K562 (cell line): ENCODE measurements around the gene SOX18. TPM values are rescaled to one million over a fixed set of nuclear protein-coding genes. Genes with fewer than 3 reads are reported as not detected.

Source experiments
- BCOR ChIP-seq: fragments of 450-650 bp; IDR thresholded peaks from 2 replicates; pipeline ENCODE4 v1.6.1; 2016
- BRF1 ChIP-seq: IDR thresholded peaks from 3 replicates; pipeline ENCODE4 v1.6.1; 2011; ENCODE audit warnings: borderline replicate concordance, mild to moderate bottlenecking; ENCODE audit not compliant: insufficient read length; ENCODE audit errors: extremely low read depth
- CBX3 ChIP-seq, 2 experiments: IDR thresholded peaks; 1 replicate in 1 of 2; 2 replicates in 1 of 2; pipeline ENCODE4 v1.6.1; 2012; ENCODE audit warnings: inconsistent platforms in 2 of 2, low read length in 2 of 2, borderline replicate concordance in 1 of 2, control low read depth in 1 of 2
- CCAR2 ChIP-seq: fragments of 200-400 bp; formaldehyde crosslinking; IDR thresholded peaks from 2 replicates; pipeline ENCODE4 v1.6.1; 2017; ENCODE audit warnings: mild to moderate bottlenecking, low read depth, low read length
- CCNT2 ChIP-seq: IDR thresholded peaks from 2 replicates; pipeline ENCODE4 v1.6.1; 2011; ENCODE audit warnings: borderline replicate concordance, low read depth, mild to moderate bottlenecking, moderate library complexity, mixed read lengths, low read length; ENCODE audit not compliant: insufficient read length; ENCODE audit errors: extremely low read depth
- E2F1 ChIP-seq: sonication (generic); formaldehyde crosslinking; IDR thresholded peaks from 2 replicates; pipeline ENCODE4 v1.8.1; 2023; ENCODE audit warnings: mild to moderate bottlenecking, missing genetic modification reagents, moderate library complexity
- GABPA ChIP-seq: fragments of 200-800 bp; sonication (Bioruptor generic); conservative IDR thresholded peaks from 2 replicates; pipeline ENCODE4 v1.6.1; 2016; ENCODE audit warnings: low read depth, missing genetic modification characterization, missing compliant biosample characterization
- GATA2 ChIP-seq: sonication (generic); formaldehyde crosslinking; IDR thresholded peaks from 2 replicates; pipeline ENCODE4 v1.4.0; 2020; ENCODE audit warnings: mild to moderate bottlenecking, missing genetic modification reagents
- RNF2 ChIP-seq: sonication (generic); IDR thresholded peaks from 2 replicates; pipeline ENCODE4 v1.6.1; 2016
- THRB ChIP-seq: fragments of 450-650 bp; formaldehyde crosslinking; conservative IDR thresholded peaks from 2 replicates; pipeline ENCODE4 v1.4.0; 2022; ENCODE audit warnings: mild to moderate bottlenecking, missing genetic modification characterization
- ZNF232 ChIP-seq: sonication (generic); formaldehyde crosslinking; IDR thresholded peaks from 2 replicates; pipeline ENCODE4 v1.8.0; 2022; ENCODE audit warnings: mild to moderate bottlenecking, missing genetic modification reagents
- polyA plus RNA-seq, 8 experiments: library from polyadenylated mRNA; depleted of rRNA in 4 of 8; stranded (reverse) in 5 of 8; unstranded in 3 of 8; fragments of >200 nt; fragmentation: Nextera tagmentation in 2 of 8; fragmentation: Illumina TruSeq in 1 of 8; extraction: Ambion mirVana in 2 of 8; extraction: Trizol in 1 of 8; gene quantifications; 2 replicates each; pipeline versions ENCODE4 v1.2.1 to v1.2.3, GENCODE V29; 2011 to 2014; ENCODE audit warnings: inconsistent platforms in 1 of 8, missing spikeins in 1 of 8
- total RNA-seq, 7 experiments: library from RNA; depleted of rRNA in 6 of 7; stranded (reverse); fragments of >200 nt in 6 of 7; fragmentation: Illumina TruSeq in 2 of 7; extraction: Trizol in 2 of 7; gene quantifications; 2 replicates each; pipeline versions ENCODE4 v1.2.1 to v1.2.3, GENCODE V29; 2011 to 2021; ENCODE audit warnings: low replicate concordance in 1 of 7
- TF ChIP-seq, protein P1 (sequence below), 2 experiments: fragments of 450-650 bp; IDR thresholded peaks; 2 replicates each; pipeline ENCODE4 v1.6.1; 2016; ENCODE audit warnings: mild to moderate bottlenecking in 2 of 2, borderline replicate concordance in 1 of 2, low read depth in 1 of 2, moderate library complexity in 1 of 2
- TF ChIP-seq, protein P2 (sequence below): fragments of 450-650 bp; IDR thresholded peaks from one replicate; pipeline ENCODE4 v1.6.1; 2018; ENCODE audit warnings: mild to moderate bottlenecking, moderate library complexity; ENCODE audit not compliant: partially characterized antibody

Gene SOX18
- total and polyA plus RNA-seq, 9 of the 15 experiments (the other 6 are each of a cell fraction or from before 2014, with no cell fraction given): 0.15 to 19.8 (median 0.33) TPM

DNA sequence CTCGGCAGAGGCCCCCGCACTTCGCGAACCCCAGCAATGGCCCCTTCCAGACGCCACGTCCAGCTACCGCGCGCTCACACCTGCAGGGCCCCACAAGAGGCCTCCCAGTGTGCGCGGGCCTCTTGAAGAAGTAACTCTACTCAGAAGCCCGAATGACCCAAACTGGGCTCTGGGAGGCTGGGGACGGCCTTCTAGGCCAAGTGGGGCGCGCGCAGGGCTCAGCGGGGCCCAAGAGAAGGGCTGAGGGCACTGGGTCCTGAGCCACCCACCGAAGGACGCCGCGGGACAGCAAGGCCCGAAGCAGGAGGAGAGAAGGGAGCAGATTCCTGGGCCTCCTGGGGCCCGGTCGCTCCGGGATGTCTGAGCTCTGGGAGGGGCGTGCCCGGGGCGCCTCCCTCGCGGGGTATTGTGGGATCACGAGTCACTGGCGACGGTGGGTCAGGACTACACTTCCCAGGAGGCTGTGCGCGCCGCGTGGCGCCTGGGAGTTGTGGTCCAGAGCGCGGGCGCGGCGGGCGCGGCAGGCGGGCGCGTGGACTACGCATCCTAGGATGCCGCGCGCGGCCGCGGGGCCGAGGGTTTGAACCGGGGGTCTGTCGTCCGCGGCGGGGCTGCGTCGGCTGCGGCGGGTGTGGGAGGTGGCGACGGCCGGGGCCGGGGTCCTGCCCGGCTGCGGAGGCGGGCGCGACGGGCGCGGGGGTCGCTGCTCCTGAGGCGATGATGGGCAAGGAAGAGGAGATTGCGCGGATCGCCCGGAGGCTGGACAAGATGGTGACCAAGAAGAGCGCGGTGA, 13.4 kb upstream of the SOX18 start, which contains the start of gene TCEA2 (continued):
- TF ChIP-seq, protein P1, sequence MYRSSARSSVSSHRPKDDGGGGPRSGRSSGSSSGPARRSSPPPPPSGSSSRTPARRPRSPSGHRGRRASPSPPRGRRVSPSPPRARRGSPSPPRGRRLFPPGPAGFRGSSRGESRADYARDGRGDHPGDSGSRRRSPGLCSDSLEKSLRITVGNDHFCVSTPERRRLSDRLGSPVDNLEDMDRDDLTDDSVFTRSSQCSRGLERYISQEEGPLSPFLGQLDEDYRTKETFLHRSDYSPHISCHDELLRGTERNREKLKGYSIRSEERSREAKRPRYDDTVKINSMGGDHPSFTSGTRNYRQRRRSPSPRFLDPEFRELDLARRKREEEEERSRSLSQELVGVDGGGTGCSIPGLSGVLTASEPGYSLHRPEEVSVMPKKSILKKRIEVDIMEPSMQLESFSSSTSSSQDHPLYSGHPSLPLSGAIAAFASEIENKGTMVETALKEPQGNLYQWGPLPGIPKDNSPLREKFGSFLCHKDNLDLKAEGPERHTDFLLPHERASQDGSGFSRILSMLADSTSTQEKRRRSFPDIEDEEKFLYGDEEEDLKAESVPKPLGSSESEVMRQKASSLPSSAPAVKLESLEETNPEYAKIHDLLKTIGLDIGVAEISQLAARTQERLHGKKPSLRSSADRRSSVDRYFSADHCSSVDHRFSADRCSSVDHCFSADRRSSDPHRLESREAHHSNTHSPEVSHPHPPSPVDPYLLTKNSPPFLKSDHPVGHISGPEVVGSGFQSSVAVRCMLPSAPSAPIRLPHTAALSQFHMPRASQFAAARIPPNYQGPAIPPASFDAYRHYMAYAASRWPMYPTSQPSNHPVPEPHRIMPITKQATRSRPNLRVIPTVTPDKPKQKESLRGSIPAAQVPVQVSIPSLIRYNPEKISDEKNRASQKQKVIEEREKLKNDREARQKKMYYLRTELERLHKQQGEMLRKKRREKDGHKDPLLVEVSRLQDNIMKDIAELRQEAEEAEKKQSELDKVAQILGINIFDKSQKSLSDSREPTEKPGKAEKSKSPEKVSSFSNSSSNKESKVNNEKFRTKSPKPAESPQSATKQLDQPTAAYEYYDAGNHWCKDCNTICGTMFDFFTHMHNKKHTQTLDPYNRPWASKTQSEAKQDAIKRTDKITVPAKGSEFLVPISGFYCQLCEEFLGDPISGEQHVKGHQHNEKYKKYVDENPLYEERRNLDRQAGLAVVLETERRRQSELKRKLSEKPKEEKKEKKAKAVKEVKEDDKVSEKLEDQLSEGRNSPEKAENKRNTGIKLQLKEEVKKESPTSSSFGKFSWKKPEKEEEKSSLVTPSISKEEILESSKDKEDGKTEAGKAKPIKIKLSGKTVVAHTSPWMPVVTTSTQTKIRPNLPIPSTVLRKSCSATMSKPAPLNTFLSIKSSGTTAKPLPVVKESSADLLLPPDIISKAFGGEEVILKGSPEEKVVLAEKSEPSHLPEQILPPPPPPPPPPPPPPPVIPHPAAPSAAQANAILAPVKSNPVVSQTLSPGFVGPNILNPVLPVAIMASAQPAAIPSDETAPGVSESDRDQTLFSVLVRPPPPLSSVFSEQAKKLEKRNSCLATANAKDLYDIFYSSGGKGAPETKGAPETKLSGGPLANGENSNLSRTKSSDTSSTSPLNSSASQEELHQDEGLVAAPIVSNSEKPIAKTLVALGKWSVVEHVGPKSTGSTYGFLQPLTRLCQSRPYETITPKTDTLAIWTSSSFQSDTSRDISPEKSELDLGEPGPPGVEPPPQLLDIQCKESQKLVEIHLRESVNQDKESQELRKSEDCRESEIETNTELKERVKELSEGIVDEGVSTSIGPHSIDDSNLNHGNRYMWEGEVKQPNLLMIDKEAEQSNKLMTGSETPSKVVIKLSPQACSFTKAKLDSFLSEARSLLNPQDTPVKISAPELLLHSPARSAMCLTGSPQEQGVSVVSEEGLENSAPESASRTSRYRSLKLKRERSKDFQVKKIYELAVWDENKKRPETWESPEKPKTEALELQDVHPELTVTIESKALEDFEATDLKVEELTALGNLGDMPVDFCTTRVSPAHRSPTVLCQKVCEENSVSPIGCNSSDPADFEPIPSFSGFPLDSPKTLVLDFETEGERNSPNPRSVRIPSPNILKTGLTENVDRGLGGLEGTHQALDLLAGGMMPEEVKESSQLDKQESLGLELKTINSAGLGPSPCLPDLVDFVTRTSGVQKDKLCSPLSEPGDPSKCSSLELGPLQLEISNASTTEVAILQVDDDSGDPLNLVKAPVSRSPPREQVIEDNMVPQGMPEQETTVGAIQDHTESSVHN (IDR thresholded peaks at IDR 0.05; ENCODE audit: borderline replicate concordance in 1 of 2, low read depth in 1 of 2): no peak
- TF ChIP-seq GATA2 (CRISPR knock-in tag): no peak
- TF ChIP-seq BCOR: no peak
- TF ChIP-seq ZNF232 (CRISPR knock-in tag): no peak
- TF ChIP-seq, protein P2, sequence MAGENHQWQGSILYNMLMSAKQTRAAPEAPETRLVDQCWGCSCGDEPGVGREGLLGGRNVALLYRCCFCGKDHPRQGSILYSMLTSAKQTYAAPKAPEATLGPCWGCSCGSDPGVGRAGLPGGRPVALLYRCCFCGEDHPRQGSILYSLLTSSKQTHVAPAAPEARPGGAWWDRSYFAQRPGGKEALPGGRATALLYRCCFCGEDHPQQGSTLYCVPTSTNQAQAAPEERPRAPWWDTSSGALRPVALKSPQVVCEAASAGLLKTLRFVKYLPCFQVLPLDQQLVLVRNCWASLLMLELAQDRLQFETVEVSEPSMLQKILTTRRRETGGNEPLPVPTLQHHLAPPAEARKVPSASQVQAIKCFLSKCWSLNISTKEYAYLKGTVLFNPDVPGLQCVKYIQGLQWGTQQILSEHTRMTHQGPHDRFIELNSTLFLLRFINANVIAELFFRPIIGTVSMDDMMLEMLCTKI: no peak
- TF ChIP-seq RNF2: peak; percentile 83
- 0 out of 2 replicates have a peak, but pooled peaks have one; percentile 67 for TF ChIP-seq E2F1 (CRISPR knock-in tag)
- TF ChIP-seq CCNT2: peak; percentile 88
- 0 out of 2 replicates have a peak, but pooled peaks have one; percentile 34 for TF ChIP-seq THRB (CRISPR knock-in tag)
- TF ChIP-seq CCAR2: no peak
- TF ChIP-seq GABPA: peak; percentile 73
- TF ChIP-seq BRF1: no peak
- TF ChIP-seq CBX3 (IDR thresholded peaks at IDR 0.05; ENCODE audit: borderline replicate concordance in 1 of 2, low read length in 2 of 2): no peak
